H1 (cell line): Measurements from ENCODE around the gene SPINK4. TPM values are rescaled to one million over a fixed set of nuclear protein-coding genes. Genes with fewer than 3 reads are reported as not detected.
A peak's percentile ranks its signal among the peaks of the same experiment; 100 is the strongest.

ENCODE experiments used
- CREB1 ChIP-seq: IDR thresholded peaks from 2 replicates; pipeline ENCODE4 v1.6.1; 2012; ENCODE audit warnings: inconsistent platforms
- EP300 ChIP-seq, 2 experiments: IDR thresholded peaks; 1 replicate in 1 of 2; 2 replicates in 1 of 2; pipeline ENCODE4 v1.6.1; 2011 to 2012; ENCODE audit warnings: low read depth in 2 of 2, low read length in 2 of 2, mild to moderate bottlenecking in 2 of 2, borderline replicate concordance in 1 of 2, inconsistent platforms in 1 of 2, moderate library complexity in 1 of 2
- JUND ChIP-seq: IDR thresholded peaks from 2 replicates; pipeline ENCODE4 v1.6.1; 2011; ENCODE audit warnings: mild to moderate bottlenecking, improper control_type of control experiment, low read length
- NRF1 ChIP-seq: IDR thresholded peaks from 2 replicates; pipeline ENCODE4 v1.6.1; 2011; ENCODE audit warnings: mild to moderate bottlenecking, low read depth, low read length, improper control_type of control experiment
- PHF8 ChIP-seq: fragments of 200-600 bp; sonication (generic); conservative IDR thresholded peaks from 2 replicates; pipeline ENCODE4 v1.7.1; 2012; ENCODE audit warnings: low read depth, mild to moderate bottlenecking, inconsistent platforms, low read length, moderate library complexity
- POLR2AphosphoS5 ChIP-seq: IDR thresholded peaks from 2 replicates; pipeline ENCODE4 v1.6.1; 2011; ENCODE audit warnings: low read depth, low read length
- RAD21 ChIP-seq, 2 experiments: IDR thresholded peaks in 1 of 2; conservative IDR thresholded peaks in 1 of 2; 2 replicates each; pipeline ENCODE4 v1.6.1; 2011; ENCODE audit warnings: low read depth in 2 of 2, low read length in 2 of 2, improper control_type of control experiment in 1 of 2, inconsistent platforms in 1 of 2, mild to moderate bottlenecking in 1 of 2, moderate library complexity in 1 of 2
- RBBP5 ChIP-seq: IDR thresholded peaks from 2 replicates; pipeline ENCODE4 v1.7.1; 2012; ENCODE audit warnings: low read depth, mild to moderate bottlenecking, inconsistent platforms, low read length, moderate library complexity, borderline replicate concordance
- RNF2 ChIP-seq: fragments of 200-900, 300-1000 bp; sonication (generic); IDR thresholded peaks from 2 replicates; pipeline ENCODE4 v1.7.1; 2016; ENCODE audit warnings: borderline replicate concordance, low read depth, mild to moderate bottlenecking, antibody characterized with exemption, low read length; ENCODE audit not compliant: poor library complexity, severe bottlenecking; ENCODE audit errors: missing control alignments
- SRF ChIP-seq: IDR thresholded peaks from 2 replicates; pipeline ENCODE4 v1.6.1; 2011; ENCODE audit warnings: mild to moderate bottlenecking, low read depth, low read length, moderate library complexity
- SUZ12 ChIP-seq: fragments of 200-600 bp; sonication (generic); IDR thresholded peaks from 2 replicates; pipeline ENCODE4 v1.6.1; 2012; ENCODE audit warnings: mild to moderate bottlenecking, inconsistent platforms, low read length, moderate library complexity, mixed read lengths
- YY1 ChIP-seq: IDR thresholded peaks from 2 replicates; pipeline ENCODE4 v1.6.1; 2011; ENCODE audit warnings: low read depth, mild to moderate bottlenecking, low read length
- polyA plus RNA-seq, 7 experiments: library from polyadenylated mRNA; depleted of rRNA in 3 of 7; stranded (reverse) in 5 of 7; unstranded in 2 of 7; fragments of >200 nt in 5 of 7; fragments of 200-250 nt in 2 of 7; gene quantifications; 1 replicate in 5 of 7; 2 replicates in 1 of 7; 4 replicates in 1 of 7; pipeline versions ENCODE4 v1.2.1 to v1.2.3, GENCODE V29; 2011 to 2013; ENCODE audit warnings: missing spikeins in 2 of 7, mixed read lengths in 2 of 7
- total RNA-seq: library from RNA; stranded (reverse); fragmentation: NEBNext Ultra II Directional; extraction: Animal tissue kit (Norgen Biotek cat#: 25700); gene quantifications from 2 replicates; pipeline ENCODE4 v1.2.1, GENCODE V29; 2021
- TF ChIP-seq, protein P1 (sequence below): IDR thresholded peaks from 2 replicates; pipeline ENCODE4 v1.6.1; 2011; ENCODE audit warnings: low read length, improper control_type of control experiment
- TF ChIP-seq, protein P2 (sequence below), 3 experiments: IDR thresholded peaks; 1 replicate in 2 of 3; 2 replicates in 1 of 3; pipeline versions ENCODE4 v1.5.1 to v1.6.1; 2011; ENCODE audit warnings: low read length in 3 of 3, mild to moderate bottlenecking in 3 of 3, inconsistent platforms in 2 of 3, low read depth in 1 of 3, moderate library complexity in 1 of 3; ENCODE audit not compliant: insufficient read depth in 1 of 3; ENCODE audit errors: control extremely low read depth in 1 of 3

Gene SPINK4
- total and polyA plus RNA-seq, 2 of the 8 experiments (the other 6 are each of a cell fraction or from before 2014, with no cell fraction given) = not detected

DNA sequence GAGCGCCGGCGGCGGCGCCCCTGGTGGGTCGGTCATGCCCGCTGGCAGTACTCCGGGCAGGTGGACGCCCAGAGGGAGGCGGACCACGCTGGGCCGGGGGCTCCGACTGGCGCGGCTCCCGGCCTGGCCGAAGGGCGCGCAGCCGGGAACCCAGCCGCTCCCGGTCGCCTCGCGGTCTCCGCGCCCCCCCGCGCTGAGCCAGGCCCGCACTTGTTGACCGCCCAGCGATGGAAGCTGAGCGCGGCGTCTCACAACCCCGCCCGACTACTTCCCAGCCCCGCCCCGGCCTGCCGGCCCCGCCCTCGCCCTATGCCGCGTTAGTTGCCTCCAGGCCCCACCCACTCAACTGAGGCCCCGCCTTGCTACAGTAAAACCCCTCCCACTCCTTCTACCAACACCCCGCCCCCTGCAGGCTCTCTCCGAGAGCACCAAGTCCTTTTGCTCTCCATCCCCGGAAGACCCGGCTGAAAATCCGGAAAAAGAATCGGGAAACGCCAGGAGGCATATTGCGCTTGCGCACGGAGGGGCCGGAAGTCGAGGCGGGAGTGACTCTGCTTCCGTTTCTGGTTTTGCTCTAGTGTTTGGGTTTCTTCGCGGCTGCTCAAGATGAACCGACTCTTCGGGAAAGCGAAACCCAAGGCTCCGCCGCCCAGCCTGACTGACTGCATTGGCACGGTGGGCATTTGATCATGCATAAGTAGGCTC, 24.7 kb downstream of the SPINK4 start, which contains the start of the genes BAG1 and CHMP5 (continued):
- TF ChIP-seq SRF (peak; percentile 6; the same call in 1 of the 2 replicates), PHF8 (peak; percentile 74), NRF1 (peak; percentile 79), SUZ12 (no peak), RAD21 (IDR thresholded peaks at IDR 0.05 in 1 of 2, conservative IDR thresholded peaks at IDR 0.05 in 1 of 2; ENCODE audit: low read depth in 2 of 2, low read length in 2 of 2) (no peak), RBBP5 (0 out of 2 replicates have a peak, but pooled peaks have one; percentile 23), CREB1 (peak; percentile 46; the same call in 1 of the 2 replicates), YY1 (0 out of 2 replicates have a peak, but pooled peaks have one; percentile 4), POLR2AphosphoS5 (peak; percentile 38), RNF2 (no peak), JUND (no peak), EP300 (IDR thresholded peaks at IDR 0.05; ENCODE audit: borderline replicate concordance in 1 of 2, low read depth in 2 of 2, low read length in 2 of 2) (no peak)
- TF ChIP-seq, protein P1, sequence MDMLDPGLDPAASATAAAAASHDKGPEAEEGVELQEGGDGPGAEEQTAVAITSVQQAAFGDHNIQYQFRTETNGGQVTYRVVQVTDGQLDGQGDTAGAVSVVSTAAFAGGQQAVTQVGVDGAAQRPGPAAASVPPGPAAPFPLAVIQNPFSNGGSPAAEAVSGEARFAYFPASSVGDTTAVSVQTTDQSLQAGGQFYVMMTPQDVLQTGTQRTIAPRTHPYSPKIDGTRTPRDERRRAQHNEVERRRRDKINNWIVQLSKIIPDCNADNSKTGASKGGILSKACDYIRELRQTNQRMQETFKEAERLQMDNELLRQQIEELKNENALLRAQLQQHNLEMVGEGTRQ = no peak
- TF ChIP-seq, protein P2, sequence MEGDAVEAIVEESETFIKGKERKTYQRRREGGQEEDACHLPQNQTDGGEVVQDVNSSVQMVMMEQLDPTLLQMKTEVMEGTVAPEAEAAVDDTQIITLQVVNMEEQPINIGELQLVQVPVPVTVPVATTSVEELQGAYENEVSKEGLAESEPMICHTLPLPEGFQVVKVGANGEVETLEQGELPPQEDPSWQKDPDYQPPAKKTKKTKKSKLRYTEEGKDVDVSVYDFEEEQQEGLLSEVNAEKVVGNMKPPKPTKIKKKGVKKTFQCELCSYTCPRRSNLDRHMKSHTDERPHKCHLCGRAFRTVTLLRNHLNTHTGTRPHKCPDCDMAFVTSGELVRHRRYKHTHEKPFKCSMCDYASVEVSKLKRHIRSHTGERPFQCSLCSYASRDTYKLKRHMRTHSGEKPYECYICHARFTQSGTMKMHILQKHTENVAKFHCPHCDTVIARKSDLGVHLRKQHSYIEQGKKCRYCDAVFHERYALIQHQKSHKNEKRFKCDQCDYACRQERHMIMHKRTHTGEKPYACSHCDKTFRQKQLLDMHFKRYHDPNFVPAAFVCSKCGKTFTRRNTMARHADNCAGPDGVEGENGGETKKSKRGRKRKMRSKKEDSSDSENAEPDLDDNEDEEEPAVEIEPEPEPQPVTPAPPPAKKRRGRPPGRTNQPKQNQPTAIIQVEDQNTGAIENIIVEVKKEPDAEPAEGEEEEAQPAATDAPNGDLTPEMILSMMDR (IDR thresholded peaks at IDR 0.05; ENCODE audit: control extremely low read depth in 1 of 3, insufficient read depth in 1 of 3, low read depth in 1 of 3, low read length in 3 of 3) = peak; percentile 8 to 33 (median 23); a peak in 2 of 4 replicates
- TF ChIP-seq, all 59 proteins: peak for 20
